PFSK-1 (cell line): ENCODE results near the gene RCOR3.

Experiments used
- FOXP2 ChIP-seq: optimal IDR thresholded peaks from 2 replicates; pipeline ENCODE3; 2011; ENCODE audit warnings: borderline replicate concordance, control low read depth, inconsistent platforms; ENCODE audit not compliant: insufficient read depth; ENCODE audit errors: extremely low read length, extremely low read depth
- POLR2AphosphoS5 ChIP-seq: IDR thresholded peaks from 2 replicates; pipeline ENCODE4 v1.6.1; 2012; ENCODE audit warnings: low read depth, mild to moderate bottlenecking, control low read depth, low read length, moderate library complexity
- REST ChIP-seq, 2 experiments: IDR thresholded peaks; 2 replicates each; pipeline versions ENCODE4 v1.6.1 to v1.8.0; 2011 to 2012; ENCODE audit warnings: low read depth in 2 of 2, low read length in 2 of 2, control low read depth in 1 of 2, inconsistent platforms in 1 of 2, mild to moderate bottlenecking in 1 of 2, moderate library complexity in 1 of 2; ENCODE audit not compliant: insufficient read depth in 1 of 2
- SIN3A ChIP-seq: IDR thresholded peaks from 2 replicates; pipeline ENCODE4 v1.6.1; 2012; ENCODE audit warnings: mild to moderate bottlenecking, low read length, moderate library complexity, borderline replicate concordance; ENCODE audit not compliant: insufficient read depth
- TAF1 ChIP-seq: IDR thresholded peaks from 2 replicates; pipeline ENCODE4 v1.6.1; 2012; ENCODE audit warnings: low read length, control low read depth, borderline replicate concordance; ENCODE audit not compliant: insufficient read depth

Gene RCOR3

GRCh38 chr1:211331011-211331709 lies 72.0 kb downstream of the RCOR3 start:
- TF ChIP-seq FOXP2 (no peak), POLR2AphosphoS5 (no peak), REST (IDR thresholded peaks at IDR 0.05; ENCODE audit: insufficient read depth in 1 of 2, low read depth in 2 of 2, low read length in 2 of 2) (no peak), TAF1 (no peak), SIN3A (no peak)

GRCh38 chr1:211332036-211332616 lies 73.0 kb downstream of the RCOR3 start:
- TF ChIP-seq FOXP2 = no peak
- no peak for TF ChIP-seq TAF1
- no peak for TF ChIP-seq POLR2AphosphoS5
- no peak for TF ChIP-seq REST (IDR thresholded peaks at IDR 0.05; ENCODE audit: insufficient read depth in 1 of 2, low read depth in 2 of 2, low read length in 2 of 2)
- no peak for TF ChIP-seq SIN3A

GRCh38 chr1:211332830-211333229 lies 73.7 kb downstream of the RCOR3 start:
- TF ChIP-seq POLR2AphosphoS5 (no peak), REST (IDR thresholded peaks at IDR 0.05; ENCODE audit: insufficient read depth in 1 of 2, low read depth in 2 of 2, low read length in 2 of 2) (no peak), FOXP2 (no peak), SIN3A (no peak), TAF1 (no peak)

- TF ChIP-seq FOXP2 (no peak), TAF1 (no peak), REST (IDR thresholded peaks at IDR 0.05; ENCODE audit: insufficient read depth in 1 of 2, low read depth in 2 of 2, low read length in 2 of 2) (no peak), SIN3A (no peak), POLR2AphosphoS5 (no peak)
Observed at GRCh38 chr1:211333906-211334305, 74.7 kb downstream of the RCOR3 start.
